K562 (cell line): ENCODE measurements around the gene NDST4. TPM values are rescaled to one million over a fixed set of nuclear protein-coding genes. Genes with fewer than 3 reads are reported as not detected.

ENCODE experiments used
- ATAC-seq: fragments of 200-7000 bp; cut with Tn5 transposase; 3 replicates; pipeline ENCODE4 v1.9.1; 2020; ENCODE audit warnings: moderate library complexity
- BruUV-seq: library from RNA; stranded (reverse); fragments of 400-500 nt; replicated peaks from 2 replicates; lab custom pipeline; 2021; lab: Mats Ljungman, UMichigan
- CTCF ChIA-PET: fragments of 300-600 bp; formaldehyde crosslinking; extraction: SDS; loops from one replicate; lab custom pipeline; 2021; ENCODE audit warnings: low intra/inter-chr PET ratio; lab: Yijun Ruan, JAX
- POLR2A ChIA-PET: fragments of 300-600, 350-650 bp; sonication (Branson Sonifier 250); formaldehyde crosslinking; extraction: SDS; loops from one replicate; lab custom pipeline; 2021; ENCODE audit warnings: antibody characterized with exemption, inconsistent platforms; lab: Yijun Ruan, JAX
- DNase-seq, 4 experiments: peaks; one replicate each; pipeline versions ENCODE4 v3.0.0 to v3.0.0-alpha.2; 2011 to 2018; ENCODE audit warnings: low spot score in 3 of 4, mixed read lengths in 3 of 4; ENCODE audit errors: extremely low read depth in 1 of 4
- FAIRE-seq: peaks from 2 replicates; lab custom pipeline; 2011; peaks lifted over from hg19 to GRCh38; lab: Jason Lieb, UNC
- H2AFZ ChIP-seq: 2 replicates; pipeline ENCODE4 v1.6.0; 2011; ENCODE audit warnings: low read depth, low read length, control low read depth, inconsistent platforms
- H3K27ac ChIP-seq: fragments of 200-600 bp; 3 replicates; pipeline ENCODE4 v1.8.0; 2011; ENCODE audit warnings: low read depth, mild to moderate bottlenecking, control low read depth, inconsistent platforms, low read length, moderate library complexity, mixed read lengths; ENCODE audit errors: extremely low read depth
- H3K27me3 ChIP-seq, 2 experiments: fragments of 300-600 bp in 1 of 2; 2 replicates in 1 of 2; 3 replicates in 1 of 2; pipeline versions ENCODE4 v1.6.0 to v1.8.0; 2011; ENCODE audit warnings: inconsistent platforms in 2 of 2, low read length in 2 of 2, mild to moderate bottlenecking in 1 of 2, mixed read lengths in 1 of 2, moderate library complexity in 1 of 2; ENCODE audit not compliant: control insufficient read depth in 2 of 2, insufficient read depth in 2 of 2
- H3K36me3 ChIP-seq: fragments of 300-600 bp; 3 replicates; pipeline ENCODE4 v1.8.0; 2011; ENCODE audit warnings: mild to moderate bottlenecking, low read length, inconsistent platforms; ENCODE audit not compliant: control insufficient read depth, insufficient read depth
- H3K4me1 ChIP-seq, 2 experiments: fragments of 200-600 bp in 1 of 2; replicated peaks in 1 of 2; 2 replicates in 1 of 2; 3 replicates in 1 of 2; pipeline versions ENCODE4 v1.5.1 to v1.8.0; 2011; ENCODE audit warnings: inconsistent platforms in 2 of 2, low read length in 2 of 2, mild to moderate bottlenecking in 1 of 2, mixed read lengths in 1 of 2, moderate library complexity in 1 of 2; ENCODE audit not compliant: control insufficient read depth in 2 of 2, insufficient read depth in 2 of 2
- H3K4me2 ChIP-seq: 2 replicates; pipeline ENCODE4 v1.6.1; 2011; ENCODE audit warnings: low read length, control low read depth, inconsistent platforms, mixed read lengths; ENCODE audit not compliant: insufficient read depth
- H3K4me3 ChIP-seq: fragments of 200-600 bp; sonication (generic), shearing (Covaris generic); 2 replicates; pipeline ENCODE4 v1.5.1; 2016; ENCODE audit warnings: control low read depth, inconsistent platforms
- H3K79me2 ChIP-seq: fragments of 200-600 bp; 3 replicates; pipeline ENCODE4 v1.8.0; 2011; ENCODE audit warnings: low read length, inconsistent platforms; ENCODE audit not compliant: control insufficient read depth, insufficient read depth
- H3K9ac ChIP-seq, 2 experiments: 2 replicates each; pipeline versions ENCODE4 v1.6.0 to v1.6.1; 2011; ENCODE audit warnings: low read depth in 2 of 2, low read length in 2 of 2, control low read depth in 1 of 2, inconsistent platforms in 1 of 2, mild to moderate bottlenecking in 1 of 2, mixed read lengths in 1 of 2; ENCODE audit not compliant: insufficient read depth in 1 of 2
- H3K9me1 ChIP-seq: one replicate; pipeline ENCODE4 v1.6.0; 2011; ENCODE audit warnings: inconsistent platforms, mild to moderate bottlenecking, low read length, moderate library complexity; ENCODE audit not compliant: control insufficient read depth, insufficient read depth
- H3K9me3 ChIP-seq: replicated peaks from 2 replicates; pipeline ENCODE4 v1.5.1; 2011; ENCODE audit warnings: low read depth, low read length, inconsistent platforms; ENCODE audit not compliant: control insufficient read depth, insufficient read depth
- H4K20me1 ChIP-seq: replicated peaks from 2 replicates; pipeline ENCODE4 v1.6.1; 2011; ENCODE audit warnings: low read length, inconsistent platforms, mixed read lengths; ENCODE audit not compliant: control insufficient read depth, insufficient read depth
- ETS2 ChIP-seq: IDR thresholded peaks from 2 replicates; pipeline ENCODE4 v1.6.1; 2016; ENCODE audit warnings: borderline replicate concordance, missing genetic modification characterization, mild to moderate bottlenecking, moderate library complexity, missing compliant biosample characterization; ENCODE audit not compliant: poor library complexity, severe bottlenecking
- FOXA1 ChIP-seq: fragments of 450-650 bp; IDR thresholded peaks from 2 replicates; pipeline ENCODE4 v1.6.1; 2016; ENCODE audit warnings: mild to moderate bottlenecking, borderline replicate concordance
- GATAD2A ChIP-seq: fragments of 450-650 bp; IDR thresholded peaks from 2 replicates; pipeline ENCODE4 v1.6.1; 2017
- GTF2A2 ChIP-seq: IDR thresholded peaks from 2 replicates; pipeline ENCODE4 v1.6.1; 2016; ENCODE audit warnings: mild to moderate bottlenecking, missing genetic modification characterization, missing compliant biosample characterization
- KHSRP ChIP-seq: fragments of 450-650 bp; IDR thresholded peaks from 2 replicates; pipeline ENCODE4 v1.6.1; 2017
- MEF2A ChIP-seq: IDR thresholded peaks from 2 replicates; pipeline ENCODE4 v1.6.1; 2011; ENCODE audit warnings: low read depth, mild to moderate bottlenecking, low read length, moderate library complexity; ENCODE audit not compliant: control insufficient read depth
- ZNF217 ChIP-seq: sonication (generic); formaldehyde crosslinking; IDR thresholded peaks from 2 replicates; pipeline ENCODE4 v1.8.0; 2022; ENCODE audit warnings: mild to moderate bottlenecking, missing genetic modification reagents
- in situ Hi-C: fragments of 300-500 bp; cut with MboI; formaldehyde crosslinking; loops from 4 replicates; pipeline ENCODE4 v1.15.0; 2018; ENCODE audit warnings: inconsistent platforms, mixed read lengths
- intact Hi-C: fragments of 100-400 bp; cut with micrococcal nuclease; formaldehyde crosslinking; loops from 2 replicates; pipeline ENCODE4 v1.14.2; 2022
- polyA plus RNA-seq, 8 experiments: library from polyadenylated mRNA; depleted of rRNA in 4 of 8; stranded (reverse) in 5 of 8; unstranded in 3 of 8; fragments of >200 nt; fragmentation: Nextera tagmentation in 2 of 8; fragmentation: Illumina TruSeq in 1 of 8; extraction: Ambion mirVana in 2 of 8; extraction: Trizol in 1 of 8; gene quantifications; 2 replicates each; pipeline versions ENCODE4 v1.2.1 to v1.2.3, GENCODE V29; 2011 to 2014; ENCODE audit warnings: inconsistent platforms in 1 of 8, missing spikeins in 1 of 8
- total RNA-seq, 7 experiments: library from RNA; depleted of rRNA in 6 of 7; stranded (reverse); fragments of >200 nt in 6 of 7; fragmentation: Illumina TruSeq in 2 of 7; extraction: Trizol in 2 of 7; gene quantifications; 2 replicates each; pipeline versions ENCODE4 v1.2.1 to v1.2.3, GENCODE V29; 2011 to 2021; ENCODE audit warnings: low replicate concordance in 1 of 7
- TF ChIP-seq, protein P1 (sequence below): IDR thresholded peaks from 2 replicates; pipeline ENCODE4 v1.6.1; 2011; ENCODE audit warnings: borderline replicate concordance, low read depth, mild to moderate bottlenecking, moderate library complexity, low read length; ENCODE audit not compliant: insufficient read depth, poor library complexity, severe bottlenecking
- TF ChIP-seq, protein P2 (sequence below), 2 experiments: fragments of 450-650 bp in 1 of 2; IDR thresholded peaks; 2 replicates each; pipeline ENCODE4 v1.6.1; 2011 to 2017; ENCODE audit warnings: low read depth in 2 of 2, antibody characterized with exemption in 1 of 2, borderline replicate concordance in 1 of 2, low read length in 1 of 2, mild to moderate bottlenecking in 1 of 2, mixed read lengths in 1 of 2; ENCODE audit not compliant: control insufficient read depth in 1 of 2

The NDST4 gene
- total and polyA plus RNA-seq, 9 of the 15 experiments (the other 6 are each of a cell fraction or from before 2014, with no cell fraction given): not detected

DNA sequence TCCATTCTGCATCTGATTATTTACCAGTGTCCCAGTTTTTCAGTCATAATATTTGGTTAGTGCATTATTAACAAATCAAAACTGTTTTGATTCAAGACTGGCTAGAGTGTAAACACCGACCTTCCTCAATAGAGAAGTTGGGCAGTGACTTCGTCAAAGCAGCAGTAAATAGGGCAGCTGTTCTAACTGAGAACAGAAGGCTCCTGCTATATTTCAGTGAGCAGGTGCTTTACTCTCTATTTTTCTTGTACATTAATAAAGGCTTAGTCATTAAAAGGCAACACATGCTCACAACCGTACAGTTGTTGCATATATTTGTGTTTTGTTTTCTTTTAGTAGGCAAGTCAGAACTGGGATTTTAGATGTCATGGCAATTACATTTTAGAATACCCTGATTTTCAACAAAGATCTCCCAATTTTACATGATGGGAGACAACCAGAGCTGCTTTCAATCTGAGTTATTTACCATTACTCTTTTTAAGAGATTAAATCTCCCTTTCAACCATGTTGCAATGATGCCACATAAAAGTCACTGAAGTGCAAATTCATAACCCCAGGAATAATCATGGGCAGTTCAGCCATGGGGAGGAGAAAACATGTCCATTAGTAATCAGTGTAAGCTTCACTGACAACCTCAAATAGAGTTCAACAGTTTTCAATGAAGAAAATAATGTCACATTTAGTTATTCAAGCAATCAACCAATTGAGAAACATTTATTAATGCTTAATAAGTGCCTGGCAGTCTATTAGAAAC lies 233.3 kb downstream of the NDST4 start (continued):
- TF ChIP-seq, protein P1, sequence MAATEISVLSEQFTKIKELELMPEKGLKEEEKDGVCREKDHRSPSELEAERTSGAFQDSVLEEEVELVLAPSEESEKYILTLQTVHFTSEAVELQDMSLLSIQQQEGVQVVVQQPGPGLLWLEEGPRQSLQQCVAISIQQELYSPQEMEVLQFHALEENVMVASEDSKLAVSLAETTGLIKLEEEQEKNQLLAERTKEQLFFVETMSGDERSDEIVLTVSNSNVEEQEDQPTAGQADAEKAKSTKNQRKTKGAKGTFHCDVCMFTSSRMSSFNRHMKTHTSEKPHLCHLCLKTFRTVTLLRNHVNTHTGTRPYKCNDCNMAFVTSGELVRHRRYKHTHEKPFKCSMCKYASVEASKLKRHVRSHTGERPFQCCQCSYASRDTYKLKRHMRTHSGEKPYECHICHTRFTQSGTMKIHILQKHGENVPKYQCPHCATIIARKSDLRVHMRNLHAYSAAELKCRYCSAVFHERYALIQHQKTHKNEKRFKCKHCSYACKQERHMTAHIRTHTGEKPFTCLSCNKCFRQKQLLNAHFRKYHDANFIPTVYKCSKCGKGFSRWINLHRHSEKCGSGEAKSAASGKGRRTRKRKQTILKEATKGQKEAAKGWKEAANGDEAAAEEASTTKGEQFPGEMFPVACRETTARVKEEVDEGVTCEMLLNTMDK: no peak
- TF ChIP-seq GATAD2A (no peak), MEF2A (no peak)

DNA sequence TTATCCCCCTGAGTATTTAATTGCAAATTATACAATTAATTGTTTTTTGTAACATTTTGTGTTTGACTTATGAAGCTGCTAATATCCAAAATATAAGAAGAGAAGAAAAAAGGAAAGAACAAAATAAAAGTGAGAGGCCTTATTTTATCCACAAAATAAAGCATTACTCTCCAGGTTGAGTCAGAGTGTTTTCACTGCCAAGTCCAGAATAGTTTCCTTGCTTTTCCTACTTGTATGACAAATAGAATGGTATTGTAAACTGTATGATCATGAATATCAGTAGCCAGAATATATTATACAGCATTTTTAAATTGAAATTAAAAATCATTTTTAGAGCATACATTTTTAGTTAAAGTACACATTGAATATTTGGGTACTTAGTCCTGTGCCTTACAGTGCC lies 237.8 kb downstream of the NDST4 start:
- DNase-seq: no peak
- H3K4me2 ChIP-seq: no peak overlapping the region
- H3K9ac ChIP-seq: no peak overlapping the region
- H3K4me1 ChIP-seq: no peaks in the 10 kb centered on the region
- ChIA-PET CTCF (no interaction called here), POLR2A (no interaction called here)
- H3K79me2 ChIP-seq: no peaks in the 10 kb centered on the region
- in situ Hi-C loops: no loop called here
- H3K27me3 ChIP-seq: no peaks in the 10 kb centered on the region
- no peaks in the 10 kb centered on the region for H4K20me1 ChIP-seq
- ATAC-seq: no peak
- intact Hi-C loops: no loop called here
- no peaks in the 10 kb centered on the region for H3K36me3 ChIP-seq
- no peak overlapping the region for H3K27ac ChIP-seq
- no peak for FAIRE-seq
- no peaks in the 10 kb centered on the region for H3K9me1 ChIP-seq
- no TSS peak for BruUV-seq
- H3K4me3 ChIP-seq: no peak overlapping the region
- H2AFZ ChIP-seq: no peak overlapping the region
- H3K9me3 ChIP-seq: 0 out of 2 replicates have a peak, but pooled peaks cover 3% of the 10 kb centered on the region
- no peak for TF ChIP-seq ZNF217 (CRISPR knock-in tag)
- no peak for TF ChIP-seq KHSRP
- TF ChIP-seq, protein P2, sequence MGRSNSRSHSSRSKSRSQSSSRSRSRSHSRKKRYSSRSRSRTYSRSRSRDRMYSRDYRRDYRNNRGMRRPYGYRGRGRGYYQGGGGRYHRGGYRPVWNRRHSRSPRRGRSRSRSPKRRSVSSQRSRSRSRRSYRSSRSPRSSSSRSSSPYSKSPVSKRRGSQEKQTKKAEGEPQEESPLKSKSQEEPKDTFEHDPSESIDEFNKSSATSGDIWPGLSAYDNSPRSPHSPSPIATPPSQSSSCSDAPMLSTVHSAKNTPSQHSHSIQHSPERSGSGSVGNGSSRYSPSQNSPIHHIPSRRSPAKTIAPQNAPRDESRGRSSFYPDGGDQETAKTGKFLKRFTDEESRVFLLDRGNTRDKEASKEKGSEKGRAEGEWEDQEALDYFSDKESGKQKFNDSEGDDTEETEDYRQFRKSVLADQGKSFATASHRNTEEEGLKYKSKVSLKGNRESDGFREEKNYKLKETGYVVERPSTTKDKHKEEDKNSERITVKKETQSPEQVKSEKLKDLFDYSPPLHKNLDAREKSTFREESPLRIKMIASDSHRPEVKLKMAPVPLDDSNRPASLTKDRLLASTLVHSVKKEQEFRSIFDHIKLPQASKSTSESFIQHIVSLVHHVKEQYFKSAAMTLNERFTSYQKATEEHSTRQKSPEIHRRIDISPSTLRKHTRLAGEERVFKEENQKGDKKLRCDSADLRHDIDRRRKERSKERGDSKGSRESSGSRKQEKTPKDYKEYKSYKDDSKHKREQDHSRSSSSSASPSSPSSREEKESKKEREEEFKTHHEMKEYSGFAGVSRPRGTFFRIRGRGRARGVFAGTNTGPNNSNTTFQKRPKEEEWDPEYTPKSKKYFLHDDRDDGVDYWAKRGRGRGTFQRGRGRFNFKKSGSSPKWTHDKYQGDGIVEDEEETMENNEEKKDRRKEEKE (IDR thresholded peaks at IDR 0.05; ENCODE audit: borderline replicate concordance in 1 of 2, control insufficient read depth in 1 of 2, low read depth in 2 of 2, low read length in 1 of 2): no peak
- no peak for TF ChIP-seq ETS2 (tag)
- TF ChIP-seq FOXA1: no peak
- TF ChIP-seq GTF2A2: no peak
